Activated CD8-positive, alpha-beta memory T cell treated with anti-CD3 and anti-CD28 coated beads for 1 hour (primary cell): ENCODE measurements around the gene LBH.

Experiments
- DNase-seq, 2 donors: peaks; one replicate each; pipeline ENCODE4 v3.0.0-alpha.2; 2020; ENCODE audit warnings: low read depth in 1 of 2; ENCODE audit errors: extremely low read depth in 1 of 2

LBH gene

GRCh38 chr2:30272286-30272685 lies 41.0 kb downstream of the LBH start:
- no peak for DNase-seq

DNA sequence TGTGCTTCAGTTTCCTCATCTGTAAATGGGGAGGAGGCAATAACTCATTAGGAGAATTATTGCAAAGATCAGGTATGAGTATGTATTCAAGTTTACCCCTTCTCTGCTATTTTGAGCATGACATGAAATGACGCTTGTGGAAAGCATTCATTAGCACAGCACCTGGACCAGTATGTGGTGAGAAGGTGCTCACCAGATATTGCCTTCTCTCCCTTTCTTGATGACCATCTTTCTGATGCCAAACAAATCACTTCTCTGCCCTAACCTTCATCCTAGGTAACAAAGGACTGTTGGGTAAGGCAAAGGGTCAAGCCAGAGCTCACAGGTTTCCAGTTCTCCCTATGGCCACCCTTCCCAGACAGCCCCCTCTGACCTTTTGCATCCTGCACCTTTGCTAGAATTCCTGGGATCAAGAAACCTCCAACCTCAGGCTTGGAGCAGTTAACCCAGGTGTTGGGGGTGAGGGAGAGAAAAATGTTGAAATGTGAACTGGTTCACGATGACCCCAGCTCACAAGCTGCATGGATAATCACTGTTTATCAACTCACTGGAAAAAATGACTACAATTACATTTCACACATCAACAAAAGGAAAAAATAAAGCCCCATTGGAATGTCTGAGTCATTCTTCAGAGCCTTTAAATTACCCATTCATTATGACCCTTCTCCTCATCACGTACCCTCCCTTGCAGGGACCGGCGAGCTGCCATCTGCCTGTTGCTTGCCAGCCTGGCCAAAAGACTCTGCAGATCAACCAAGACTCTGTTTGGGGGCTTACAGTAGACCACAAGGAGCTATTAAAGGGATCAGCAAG lies 41.6 kb downstream of the LBH start:
- no peak for DNase-seq

GRCh38 chr2:30273574-30273929 lies 42.2 kb downstream of the LBH start:
- no peak for DNase-seq

DNA sequence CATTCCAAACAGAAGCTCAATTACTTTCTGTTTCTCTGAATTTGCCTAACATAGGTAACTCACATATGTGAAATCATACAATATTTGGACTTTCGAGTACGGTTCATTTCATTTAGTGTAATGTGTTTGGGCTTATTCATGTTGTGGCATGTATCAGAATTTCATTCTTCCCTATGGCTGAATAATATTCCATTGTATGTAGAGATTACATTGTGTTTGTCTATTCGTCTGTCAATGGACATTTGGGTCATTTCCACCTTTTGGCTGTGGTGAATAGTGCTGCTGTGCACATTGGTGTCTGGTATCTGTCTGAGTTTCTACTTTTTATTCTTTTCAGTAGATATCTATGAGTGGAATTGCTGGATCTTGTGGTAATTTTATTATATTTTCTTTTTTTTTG lies 43.9 kb downstream of the LBH start:
- no peak for DNase-seq

DNA sequence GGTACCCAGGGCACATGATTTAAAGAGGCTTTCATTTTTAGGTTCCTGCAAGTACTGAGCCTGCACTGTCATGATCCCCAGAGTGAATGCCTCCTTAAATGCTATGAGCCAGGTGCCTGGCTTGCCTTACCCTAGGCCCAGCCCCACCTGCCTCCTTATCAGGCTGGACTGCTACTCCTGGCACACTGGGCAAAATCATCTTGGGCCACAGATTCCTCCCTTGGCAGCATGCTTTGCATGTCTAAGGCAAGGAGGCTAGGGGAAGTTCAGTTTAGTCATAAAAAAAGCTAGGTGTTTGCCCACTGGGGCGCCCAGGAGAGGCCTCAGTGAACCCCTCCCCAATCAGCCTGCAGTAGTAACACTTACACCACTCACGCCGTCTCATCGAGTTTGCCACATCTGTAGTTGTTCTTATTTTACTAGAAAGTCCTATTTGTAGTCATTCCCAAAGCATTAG lies 45.1 kb downstream of the LBH start:
- DNase-seq: no peak

GRCh38 chr2:30277582-30277981 lies 46.2 kb downstream of the LBH start:
- no peak for DNase-seq

- DNase-seq: no peak
Observed at GRCh38 chr2:30278419-30278818, 47.1 kb downstream of the LBH start.

GRCh38 chr2:30280596-30281434 lies 49.5 kb downstream of the LBH start:
- DNase-seq: no peak

- DNase-seq: no peak
Observed at GRCh38 chr2:30282081-30282480, 50.7 kb downstream of the LBH start.

GRCh38 chr2:30282721-30283120 lies 51.4 kb downstream of the LBH start:
- DNase-seq: no peak

- no peak for DNase-seq
Observed at GRCh38 chr2:30283931-30284565, 52.7 kb downstream of the LBH start.

DNA sequence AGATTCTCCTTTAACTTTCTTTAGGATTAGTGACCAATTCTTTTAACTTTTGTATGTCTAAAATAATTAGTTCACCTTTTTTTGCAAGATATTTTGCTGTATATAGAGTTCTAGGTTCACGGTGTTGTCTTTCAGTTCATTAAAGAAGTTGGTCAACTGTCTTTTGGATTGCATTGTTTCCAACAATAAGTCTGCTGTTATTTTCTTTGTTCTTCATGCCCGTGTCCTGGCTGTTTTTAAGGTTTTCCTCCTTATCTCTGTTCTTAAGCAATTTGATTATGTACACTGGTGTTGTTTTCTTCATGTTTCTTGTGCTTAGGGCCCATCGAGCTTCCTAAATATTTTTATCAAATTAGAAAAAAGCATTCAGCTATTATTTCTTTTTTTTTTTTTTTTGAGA lies 54.4 kb downstream of the LBH start:
- DNase-seq: no peak

- DNase-seq: no peak
Observed at GRCh38 chr2:30287190-30287840, 56.0 kb downstream of the LBH start.

DNA sequence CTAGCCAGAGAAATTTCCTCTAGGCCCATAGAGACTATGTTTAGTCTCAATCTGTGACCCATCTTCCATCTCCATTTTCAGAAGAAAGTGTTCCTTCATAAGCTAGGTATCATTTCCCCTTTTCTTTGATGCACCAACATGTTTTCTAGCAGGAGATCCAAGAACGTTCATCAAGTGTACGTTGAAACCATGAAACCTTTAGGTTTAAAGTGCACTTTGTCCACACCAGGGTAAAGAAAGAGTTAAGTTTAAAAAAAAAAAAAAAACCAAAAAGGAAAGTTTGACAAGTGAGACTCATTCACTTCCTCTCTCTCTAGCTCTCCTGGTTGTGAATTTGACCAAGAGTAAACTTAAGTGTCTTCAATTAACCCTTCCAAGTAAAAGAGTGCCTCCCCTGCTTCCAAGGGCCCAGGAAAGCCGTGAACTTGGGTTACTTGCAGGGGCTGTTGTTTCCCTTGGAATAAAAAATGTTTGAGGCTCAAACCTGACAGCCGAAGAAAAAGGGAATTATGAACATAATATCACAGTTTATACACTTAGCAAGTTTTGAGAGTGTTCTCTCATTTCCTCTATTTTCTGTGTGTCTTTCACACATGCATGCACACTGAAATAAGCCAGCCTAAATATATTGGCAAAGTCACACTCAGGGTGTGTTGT lies 56.7 kb downstream of the LBH start:
- no peak for DNase-seq

GRCh38 chr2:30288561-30288960 lies 57.2 kb downstream of the LBH start:
- no peak for DNase-seq

DNA sequence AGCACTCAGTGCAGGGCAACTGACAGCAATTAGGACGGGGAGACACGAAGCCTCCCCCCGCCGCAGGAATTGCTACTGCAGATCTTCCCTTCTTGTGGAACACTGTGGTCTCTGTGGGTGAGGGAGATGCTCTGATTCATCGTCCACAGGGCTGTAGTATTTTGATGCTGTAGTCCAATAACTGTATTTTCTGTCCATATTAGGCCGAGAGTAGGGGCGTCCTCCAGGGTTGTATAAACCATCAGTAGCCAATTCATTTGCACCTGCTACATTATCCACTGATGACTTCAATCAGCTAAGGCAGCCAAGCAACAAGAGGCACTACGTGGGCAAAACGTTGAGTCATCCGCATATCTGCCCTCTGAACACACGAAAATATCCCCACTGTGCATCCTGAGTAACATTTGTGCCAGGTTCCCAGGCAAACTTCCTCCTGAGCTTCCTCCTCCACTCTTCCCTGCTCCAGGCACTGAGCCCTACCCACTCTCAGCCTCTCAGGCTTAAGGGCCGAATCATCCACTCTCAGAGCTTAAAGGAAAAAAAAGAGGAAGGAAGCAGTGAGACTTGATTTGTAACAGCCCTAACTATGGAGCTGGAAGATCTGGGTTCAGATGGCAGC lies 62.1 kb downstream of the LBH start:
- DNase-seq: no peak

DNA sequence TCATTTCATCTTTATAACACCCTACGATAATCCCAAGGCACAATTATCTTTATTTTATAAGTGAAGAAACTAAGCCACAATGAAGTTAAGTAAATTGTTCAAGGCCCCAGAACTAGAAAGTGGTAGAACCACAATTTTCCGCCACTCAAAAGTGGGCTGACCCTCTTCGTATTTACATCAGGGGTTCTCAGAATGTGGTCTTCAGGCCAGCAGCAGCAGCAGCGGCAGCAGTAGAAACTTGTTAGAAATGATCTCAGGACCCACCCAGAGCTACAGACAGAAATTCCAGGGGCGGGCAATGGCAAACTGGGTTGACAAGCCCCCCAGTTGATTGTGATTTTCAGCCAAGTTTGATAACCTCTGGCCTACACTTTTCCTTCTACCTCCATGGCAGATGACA lies 62.8 kb downstream of the LBH start:
- DNase-seq: no peak

DNA sequence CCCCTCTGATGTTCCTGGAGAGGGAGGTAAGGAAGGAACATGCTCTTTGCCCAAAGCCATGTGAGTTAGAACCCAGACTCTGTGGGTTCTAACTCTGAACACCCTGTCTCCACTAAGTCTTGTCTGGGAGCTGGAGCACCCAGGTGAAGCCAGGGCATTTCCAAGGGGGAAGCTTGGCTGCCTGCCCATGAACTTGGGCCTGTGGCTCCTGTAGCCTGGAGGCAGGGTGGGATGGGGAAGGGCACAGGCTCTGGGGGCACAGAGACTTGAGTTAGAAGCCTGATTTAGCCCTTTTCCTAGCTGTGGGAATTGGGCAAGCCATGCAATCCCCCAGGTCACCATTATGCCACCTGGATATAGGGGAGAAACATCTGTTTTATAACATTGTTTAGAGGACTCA lies 65.2 kb downstream of the LBH start:
- no peak for DNase-seq

GRCh38 chr2:30298302-30298701 lies 67.0 kb downstream of the LBH start:
- DNase-seq: no peak

GRCh38 chr2:30300122-30300455 lies 68.8 kb downstream of the LBH start:
- no peak for DNase-seq
